ENCODE results near the gene GNG7. TPM values are rescaled to one million over a fixed set of nuclear protein-coding genes. Genes with fewer than 3 reads are reported as not detected.

The GNG7 gene
- total RNA-seq, 1 donor = 0.45 TPM

DNA sequence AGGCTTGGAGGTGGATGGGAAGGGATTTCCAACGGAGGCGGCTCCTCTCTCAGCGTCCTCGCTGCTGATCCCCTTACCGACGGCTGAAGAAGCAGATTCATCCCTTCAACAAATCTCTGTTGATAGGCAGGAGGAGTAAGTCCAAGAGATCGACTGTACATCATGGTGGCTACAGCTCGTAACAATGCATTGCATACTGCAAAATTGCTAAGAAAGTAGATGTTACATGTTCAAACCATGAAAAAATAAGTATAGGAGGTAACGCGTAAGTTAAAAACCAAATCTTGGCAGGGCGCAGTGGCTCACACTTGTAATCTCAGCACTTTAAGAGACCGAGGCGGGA, 37.8 kb upstream of the GNG7 start:
- TF ChIP-seq, protein P1, sequence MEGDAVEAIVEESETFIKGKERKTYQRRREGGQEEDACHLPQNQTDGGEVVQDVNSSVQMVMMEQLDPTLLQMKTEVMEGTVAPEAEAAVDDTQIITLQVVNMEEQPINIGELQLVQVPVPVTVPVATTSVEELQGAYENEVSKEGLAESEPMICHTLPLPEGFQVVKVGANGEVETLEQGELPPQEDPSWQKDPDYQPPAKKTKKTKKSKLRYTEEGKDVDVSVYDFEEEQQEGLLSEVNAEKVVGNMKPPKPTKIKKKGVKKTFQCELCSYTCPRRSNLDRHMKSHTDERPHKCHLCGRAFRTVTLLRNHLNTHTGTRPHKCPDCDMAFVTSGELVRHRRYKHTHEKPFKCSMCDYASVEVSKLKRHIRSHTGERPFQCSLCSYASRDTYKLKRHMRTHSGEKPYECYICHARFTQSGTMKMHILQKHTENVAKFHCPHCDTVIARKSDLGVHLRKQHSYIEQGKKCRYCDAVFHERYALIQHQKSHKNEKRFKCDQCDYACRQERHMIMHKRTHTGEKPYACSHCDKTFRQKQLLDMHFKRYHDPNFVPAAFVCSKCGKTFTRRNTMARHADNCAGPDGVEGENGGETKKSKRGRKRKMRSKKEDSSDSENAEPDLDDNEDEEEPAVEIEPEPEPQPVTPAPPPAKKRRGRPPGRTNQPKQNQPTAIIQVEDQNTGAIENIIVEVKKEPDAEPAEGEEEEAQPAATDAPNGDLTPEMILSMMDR (IDR thresholded peaks at IDR 0.05; ENCODE audit: insufficient read depth, low read length) = no peak
- DNase-seq (ENCODE audit: low read depth) = no peak
- no peak overlapping the region for H3K4me3 ChIP-seq (ENCODE audit: low read depth, low read length)

DNA sequence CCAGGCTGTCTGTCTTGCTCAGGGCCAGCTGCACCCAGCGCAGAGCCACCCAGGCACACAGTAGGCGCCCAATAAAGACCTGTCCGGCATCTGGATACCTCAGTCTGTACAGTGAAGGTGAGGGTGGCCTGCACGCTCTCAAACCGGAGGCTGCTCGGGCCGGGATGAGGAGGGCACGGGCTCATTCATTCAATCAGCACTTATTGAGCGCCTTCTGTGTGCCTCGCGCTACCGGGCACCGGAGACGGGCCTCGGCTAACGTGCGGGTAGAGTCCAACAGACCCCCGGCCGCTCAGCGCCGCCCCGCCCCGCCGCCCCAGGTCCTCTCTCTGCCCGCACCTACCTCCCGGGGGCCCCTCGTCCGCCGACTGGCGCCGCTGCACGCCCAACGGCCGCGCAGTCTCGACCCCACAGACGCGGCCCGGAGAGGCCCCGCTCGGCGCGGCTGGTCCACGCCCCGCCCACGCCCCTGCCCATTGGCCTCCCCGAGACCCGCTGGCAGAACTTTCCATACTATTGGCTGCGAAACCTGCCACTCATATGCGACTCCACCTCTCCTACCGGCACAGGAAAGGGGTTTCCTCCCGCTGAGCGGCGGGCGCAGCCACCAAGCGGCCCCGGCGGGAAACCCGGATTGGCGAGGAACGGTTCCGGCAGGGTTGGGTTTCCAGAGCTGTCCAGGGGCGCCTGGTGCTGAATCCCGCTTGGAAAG, 37.3 kb upstream of the GNG7 start, which contains the start of gene SLC39A3:
Gene SLC39A3 (minus strand): TSS at position 416 of the 712 bp plus-strand sequence. CDS start 2,760 bp downstream, outside the sequence.
- peak within 1 kb of the TSS; percentile 97 for H3K4me3 ChIP-seq (ENCODE audit: low read depth, low read length)
- TF ChIP-seq, protein P1 (IDR thresholded peaks at IDR 0.05; ENCODE audit: insufficient read depth, low read length) = peak; percentile 53
- peak; percentile 99 for DNase-seq (ENCODE audit: low read depth)

DNA sequence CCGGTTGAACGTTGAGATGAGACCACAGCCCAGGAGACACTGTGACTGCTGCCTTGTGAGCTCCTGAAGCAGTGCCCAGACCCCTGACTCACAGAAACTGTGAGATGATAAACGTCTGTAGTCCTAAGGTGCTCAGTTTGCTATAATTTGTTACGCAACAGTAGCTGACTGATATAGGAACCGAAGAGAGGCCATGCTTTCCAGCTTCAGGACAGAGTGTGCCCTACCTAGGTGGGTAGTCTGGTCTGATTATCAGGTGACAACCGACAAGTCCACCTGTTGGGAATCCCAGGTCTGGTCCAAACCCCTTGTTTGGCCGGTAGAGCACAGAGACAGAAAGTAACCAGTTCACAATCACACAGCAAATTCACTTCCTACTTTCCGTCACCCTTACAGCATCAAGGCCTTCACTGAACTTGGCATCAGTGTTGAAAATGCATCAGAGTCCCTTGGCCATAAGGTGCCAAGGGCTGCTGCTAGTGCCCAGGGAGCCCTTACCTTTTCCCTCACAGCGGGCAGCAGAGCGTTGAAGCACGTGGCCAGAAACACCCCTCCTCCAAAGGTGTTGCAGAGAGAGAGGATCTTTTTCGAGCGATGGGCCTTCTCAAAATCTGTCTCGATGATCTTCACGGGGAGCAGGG, 34.2 kb upstream of the GNG7 start:
- TF ChIP-seq, protein P1 (IDR thresholded peaks at IDR 0.05; ENCODE audit: insufficient read depth, low read length) = no peak
- DNase-seq (ENCODE audit: low read depth) = no peak
- H3K4me3 ChIP-seq (ENCODE audit: low read depth, low read length) = no peak overlapping the region

DNA sequence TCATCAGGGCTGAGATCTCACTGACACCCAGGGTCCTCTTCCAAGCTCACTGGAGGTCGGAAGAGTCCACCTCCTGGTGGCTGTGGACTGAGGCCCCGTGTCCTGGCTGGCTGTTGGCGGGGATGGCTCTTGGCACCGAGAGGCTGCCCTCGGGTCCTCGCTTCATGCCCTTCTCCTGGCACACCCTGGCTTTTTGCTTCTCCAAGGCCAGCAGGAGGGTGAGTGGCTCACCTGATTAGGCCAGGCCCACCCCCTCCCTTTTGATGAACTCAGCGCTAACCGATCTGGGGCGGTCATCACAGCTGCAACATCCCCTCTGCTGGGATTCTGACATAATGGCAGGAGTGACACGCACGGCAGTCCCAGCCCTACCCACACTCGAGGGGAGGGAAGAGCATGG, 32.9 kb upstream of the GNG7 start:
- no peak overlapping the region for H3K4me3 ChIP-seq (ENCODE audit: low read depth, low read length)
- TF ChIP-seq, protein P1 (IDR thresholded peaks at IDR 0.05; ENCODE audit: insufficient read depth, low read length) = no peak
- no peak for DNase-seq (ENCODE audit: low read depth)

DNA sequence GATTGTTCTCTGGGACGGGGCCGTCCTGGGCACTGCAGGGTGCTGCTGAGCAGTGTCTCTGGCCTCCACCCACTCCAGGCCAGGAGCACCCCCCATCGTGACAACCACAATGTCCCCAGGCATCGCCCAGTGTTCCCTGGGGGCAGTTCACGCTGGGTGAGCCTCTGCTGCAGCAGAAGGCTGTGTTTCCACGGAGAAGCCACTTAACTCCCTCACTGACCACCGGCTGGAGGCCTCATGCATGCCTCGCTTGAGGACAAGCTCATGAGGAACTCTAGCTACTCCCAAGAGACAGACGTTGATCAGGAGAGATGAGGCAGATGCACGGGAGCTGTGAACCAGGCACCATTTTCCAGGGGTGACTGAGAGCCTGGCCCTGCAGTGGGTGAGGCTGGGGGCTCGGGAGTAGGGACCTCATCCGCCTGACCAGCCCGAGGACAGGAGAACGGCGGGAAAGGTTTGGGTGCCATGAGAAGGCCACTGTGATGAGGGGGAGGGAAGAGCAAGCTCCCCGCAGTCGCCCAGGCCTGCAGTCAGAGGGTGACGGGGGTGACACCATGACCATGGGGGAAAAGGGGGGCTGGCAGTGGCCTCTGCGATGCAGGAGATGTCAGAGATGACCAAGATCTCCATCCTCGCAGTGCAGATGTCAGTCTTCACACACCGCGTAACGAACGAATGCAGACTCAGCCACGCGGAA, 32.2 kb upstream of the GNG7 start:
- TF ChIP-seq, protein P1 (IDR thresholded peaks at IDR 0.05; ENCODE audit: insufficient read depth, low read length) = no peak
- no peak for DNase-seq (ENCODE audit: low read depth)

DNA sequence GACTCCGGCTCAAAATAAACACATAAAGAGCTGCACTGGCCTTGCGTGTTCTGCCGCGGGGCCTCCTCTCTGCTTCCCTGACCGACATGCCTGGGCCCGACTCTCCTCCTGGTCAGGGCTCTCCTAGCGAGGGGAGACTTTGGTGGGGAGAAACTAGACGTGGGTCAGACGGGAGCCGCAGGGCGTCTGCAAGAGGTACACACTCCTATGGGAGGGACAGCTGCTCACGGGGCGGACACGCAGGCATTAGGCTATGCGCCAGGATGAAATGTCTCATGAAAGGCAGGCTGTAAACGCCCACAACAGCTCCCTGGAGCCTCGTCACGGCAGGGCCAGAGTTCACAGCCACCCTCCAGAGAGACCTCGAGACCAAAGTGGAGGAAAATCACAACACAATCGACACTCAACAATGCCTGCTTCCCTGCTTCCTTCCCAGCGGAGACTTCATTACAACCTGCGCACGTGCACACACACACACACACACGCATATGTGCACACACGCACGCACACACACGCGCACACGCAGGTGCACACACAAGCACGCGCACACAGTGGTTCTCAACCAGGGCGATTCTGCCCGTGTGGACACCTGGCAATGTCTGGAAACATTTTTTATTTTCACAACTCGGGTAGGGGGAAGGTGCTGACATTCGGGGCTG, 31.6 kb upstream of the GNG7 start:
- H3K4me3 ChIP-seq (ENCODE audit: low read depth, low read length) = no peak overlapping the region
- DNase-seq (ENCODE audit: low read depth) = no peak
- TF ChIP-seq, protein P1 (IDR thresholded peaks at IDR 0.05; ENCODE audit: insufficient read depth, low read length) = no peak

More for the DNA sequence above, 32.2 kb upstream of the GNG7 start:
- no peak overlapping the region for H3K4me3 ChIP-seq (ENCODE audit: low read depth, low read length)

All from fibroblast of the aortic adventitia (primary cell).